MCF 10A (cell line): ENCODE results near the gene ABCC8. TPM values are rescaled to one million over a fixed set of nuclear protein-coding genes. Genes with fewer than 3 reads are reported as not detected.

ENCODE experiments used
- BruUV-seq: library from RNA; stranded (reverse); fragments of 400-500 nt; replicated peaks from 2 replicates; lab custom pipeline; 2021; lab: Mats Ljungman, UMichigan
- CTCF ChIA-PET: fragments of 300-600 bp; sonication (Branson Sonifier 250); formaldehyde crosslinking; extraction: SDS; loops from one replicate; lab custom pipeline; 2021; ENCODE audit warnings: antibody characterized with exemption, inconsistent platforms; lab: Yijun Ruan, JAX
- POLR2A ChIA-PET: fragments of 300-600, 350-650 bp; sonication (Branson Sonifier 250); formaldehyde crosslinking; extraction: SDS; loops from one replicate; lab custom pipeline; 2020; ENCODE audit warnings: antibody characterized with exemption, inconsistent platforms; lab: Yijun Ruan, JAX
- DNase-seq: peaks from one replicate; pipeline ENCODE4 v3.0.0-alpha.2; 2018; ENCODE audit not compliant: unreplicated experiment
- H3K27ac Mint-ChIP-seq: one replicate; pipeline ENCODE4 v1.8.0; 2022; ENCODE audit warnings: mild to moderate bottlenecking, low read depth, mixed read lengths; ENCODE audit not compliant: unreplicated experiment
- H3K27me3 Mint-ChIP-seq: one replicate; pipeline ENCODE4 v1.8.0; 2022; ENCODE audit warnings: mixed read lengths; ENCODE audit not compliant: insufficient read depth, unreplicated experiment
- H3K36me3 Mint-ChIP-seq: one replicate; pipeline ENCODE4 v1.8.0; 2022; ENCODE audit warnings: mild to moderate bottlenecking, moderate library complexity, mixed read lengths; ENCODE audit not compliant: insufficient read depth, unreplicated experiment
- H3K4me1 Mint-ChIP-seq: one replicate; pipeline ENCODE4 v1.8.0; 2022; ENCODE audit warnings: mixed read lengths; ENCODE audit not compliant: insufficient read depth, unreplicated experiment
- H3K4me3 Mint-ChIP-seq: one replicate; pipeline ENCODE4 v1.8.0; 2022; ENCODE audit warnings: mild to moderate bottlenecking, moderate library complexity, mixed read lengths; ENCODE audit not compliant: unreplicated experiment
- H3K9me3 Mint-ChIP-seq: one replicate; pipeline ENCODE4 v1.8.0; 2022; ENCODE audit warnings: mixed read lengths; ENCODE audit not compliant: unreplicated experiment
- intact Hi-C: fragments of 100-400 bp; cut with micrococcal nuclease; formaldehyde crosslinking; loops from 2 replicates; pipeline ENCODE4 v1.14.1; 2022
- total RNA-seq: library from RNA; stranded (reverse); gene quantifications from 2 replicates; pipeline ENCODE4 v1.2.3, GENCODE V29; 2022
- TF ChIP-seq, protein P1 (sequence below): fragments of 200-600 bp; IDR thresholded peaks from one replicate; pipeline ENCODE4 v1.8.0; 2022; ENCODE audit warnings: antibody characterized with exemption, mild to moderate bottlenecking; ENCODE audit not compliant: unreplicated experiment

ABCC8 gene
- total RNA-seq, 1 experiment from 2014 or later = not detected

DNA sequence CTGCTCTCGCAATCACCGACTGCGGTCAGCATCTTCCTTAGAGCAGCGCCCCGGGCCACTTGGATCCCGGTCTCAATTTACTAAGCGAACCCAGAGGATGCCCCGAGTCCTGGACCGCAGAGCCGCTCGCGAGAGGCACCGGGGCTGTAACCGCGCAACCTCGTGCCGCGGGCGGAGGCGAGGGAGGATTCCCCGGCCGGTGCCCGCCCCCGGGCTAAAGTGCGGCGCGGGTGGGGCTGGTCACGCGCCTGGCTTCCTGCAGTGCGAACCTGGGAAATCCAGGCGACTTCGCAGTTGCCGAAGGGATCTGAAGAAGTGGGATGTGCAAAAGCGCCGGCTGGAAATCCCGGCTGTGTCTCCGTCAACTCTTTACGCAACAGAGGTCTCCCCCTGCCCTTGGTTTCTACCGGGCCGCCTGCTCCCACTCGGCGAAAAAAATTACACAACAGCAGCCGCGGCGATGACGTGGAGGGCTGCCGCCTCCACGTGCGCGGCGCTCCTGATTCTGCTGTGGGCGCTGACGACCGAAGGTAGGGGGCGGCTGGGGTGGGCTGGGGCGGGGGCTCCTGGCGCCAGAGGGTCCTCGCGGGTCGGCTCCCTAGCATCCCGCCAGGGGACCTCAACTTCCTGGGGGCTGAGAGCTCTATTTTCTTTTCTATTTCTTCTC, 125.0 kb downstream of the ABCC8 start, which contains the start of gene NCR3LG1:
TSS of gene NCR3LG1 (plus strand) at position 291 of the 667 bp plus-strand sequence. CDS start at position 461, 170 bp downstream.
- POLR2A ChIA-PET = interaction anchor here (0.7 to 4.1 kb wide), 2 partner anchors 67 to 144 kb away, joined by 3 to 32 read pairs; partner anchors contain the start of gene PIK3C2A
- Mint-ChIP-seq H3K36me3 (peaks cover 4% of the 10 kb centered on the region), H3K4me1 (peaks cover 5% of the 10 kb centered on the region), H3K4me3 (peak within 1 kb of the TSS; percentile 75), H3K27ac (peak within 1 kb of the TSS; percentile 21), H3K27me3 (no peaks in the 10 kb centered on the region), H3K9me3 (no peaks in the 10 kb centered on the region)
- BruUV-seq = no TSS peak
- peak; percentile 58 for DNase-seq
- intact Hi-C loops = loop anchor here (5.0 kb wide), 2 partner anchors 74 to 274 kb away; partner anchors contain the start of genes NUCB2 and RPS13
- CTCF ChIA-PET = interaction anchor here (0.6 to 0.8 kb wide), 2 partner anchors 116 to 187 kb away, joined by 3 to 4 read pairs; no protein-coding TSS in a partner anchor
- TF ChIP-seq, protein P1, sequence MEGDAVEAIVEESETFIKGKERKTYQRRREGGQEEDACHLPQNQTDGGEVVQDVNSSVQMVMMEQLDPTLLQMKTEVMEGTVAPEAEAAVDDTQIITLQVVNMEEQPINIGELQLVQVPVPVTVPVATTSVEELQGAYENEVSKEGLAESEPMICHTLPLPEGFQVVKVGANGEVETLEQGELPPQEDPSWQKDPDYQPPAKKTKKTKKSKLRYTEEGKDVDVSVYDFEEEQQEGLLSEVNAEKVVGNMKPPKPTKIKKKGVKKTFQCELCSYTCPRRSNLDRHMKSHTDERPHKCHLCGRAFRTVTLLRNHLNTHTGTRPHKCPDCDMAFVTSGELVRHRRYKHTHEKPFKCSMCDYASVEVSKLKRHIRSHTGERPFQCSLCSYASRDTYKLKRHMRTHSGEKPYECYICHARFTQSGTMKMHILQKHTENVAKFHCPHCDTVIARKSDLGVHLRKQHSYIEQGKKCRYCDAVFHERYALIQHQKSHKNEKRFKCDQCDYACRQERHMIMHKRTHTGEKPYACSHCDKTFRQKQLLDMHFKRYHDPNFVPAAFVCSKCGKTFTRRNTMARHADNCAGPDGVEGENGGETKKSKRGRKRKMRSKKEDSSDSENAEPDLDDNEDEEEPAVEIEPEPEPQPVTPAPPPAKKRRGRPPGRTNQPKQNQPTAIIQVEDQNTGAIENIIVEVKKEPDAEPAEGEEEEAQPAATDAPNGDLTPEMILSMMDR = no peak

DNA sequence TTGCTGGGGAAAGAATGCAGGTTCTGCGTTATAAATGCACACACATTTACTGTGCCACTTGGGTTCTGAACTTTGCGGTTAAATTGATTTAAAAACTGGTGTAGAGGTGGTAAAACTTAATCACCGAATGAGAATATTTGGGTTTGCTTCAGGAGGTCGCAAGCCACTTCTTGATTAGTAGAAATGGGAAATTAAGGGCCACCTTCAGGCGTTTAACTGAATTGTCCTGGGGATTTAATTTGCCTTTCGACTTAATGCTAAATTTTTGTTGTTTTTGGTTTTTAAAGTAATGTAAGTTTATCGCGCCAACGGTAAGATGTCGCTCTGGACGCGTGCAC, 125.5 kb downstream of the ABCC8 start:
- H3K36me3 Mint-ChIP-seq = peaks cover 4% of the 10 kb centered on the region
- H3K27ac Mint-ChIP-seq = no peak overlapping the region
- peak overlapping the region; percentile 75 for H3K4me3 Mint-ChIP-seq
- TF ChIP-seq, protein P1 = no peak
- ChIA-PET POLR2A (no interaction called here), CTCF (interaction anchor here (0.7 kb wide), 1 partner anchor 380 kb away, joined by 3 read pairs; no protein-coding TSS in a partner anchor)
- intact Hi-C loops = loop anchor here (5.0 kb wide), 2 partner anchors 74 to 274 kb away; partner anchors contain the start of genes NUCB2 and RPS13
- peaks cover 5% of the 10 kb centered on the region for H3K4me1 Mint-ChIP-seq
- DNase-seq = no peak
- no TSS peak for BruUV-seq
- no peaks in the 10 kb centered on the region for H3K27me3 Mint-ChIP-seq
- no peaks in the 10 kb centered on the region for H3K9me3 Mint-ChIP-seq

DNA sequence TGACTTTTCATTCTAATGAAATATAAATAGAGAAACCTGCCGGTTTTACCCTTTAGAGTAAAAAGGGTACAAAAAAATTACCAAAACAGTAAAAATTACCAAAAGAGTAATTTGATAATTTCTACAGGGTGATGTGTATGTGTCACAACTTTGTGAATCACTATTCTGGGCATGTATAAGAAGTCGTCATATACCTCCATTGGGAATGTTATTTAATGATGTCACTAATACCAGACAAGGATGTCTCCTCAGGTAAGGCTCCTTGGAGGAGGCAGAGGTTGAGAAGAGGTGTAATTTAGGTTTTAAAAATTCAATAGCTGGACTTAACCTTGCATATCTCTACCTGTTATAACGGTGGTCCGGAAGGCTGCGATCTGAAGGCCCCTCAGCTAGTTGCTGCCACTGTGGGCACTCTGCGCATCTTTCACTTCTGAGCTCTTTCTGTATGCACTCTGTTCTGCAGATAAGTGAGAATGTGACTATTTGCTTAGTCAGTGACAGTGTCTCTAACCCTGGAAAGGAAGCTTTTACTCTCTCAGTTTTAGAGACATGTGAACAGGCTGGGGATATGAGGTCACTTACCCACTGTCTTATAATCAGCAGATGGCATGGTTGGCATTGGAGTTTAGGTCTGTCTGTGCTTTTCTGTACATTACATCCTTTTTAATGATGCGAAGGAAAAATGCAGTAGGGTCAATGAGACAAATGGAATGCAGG, 126.0 kb downstream of the ABCC8 start:
- Mint-ChIP-seq H3K4me3 (peak overlapping the region; percentile 75), H3K27me3 (no peaks in the 10 kb centered on the region), H3K4me1 (peaks cover 5% of the 10 kb centered on the region), H3K36me3 (peaks cover 4% of the 10 kb centered on the region), H3K9me3 (no peaks in the 10 kb centered on the region), H3K27ac (no peak overlapping the region)
- POLR2A ChIA-PET = no interaction called here
- CTCF ChIA-PET = interaction anchor here (0.5 to 0.7 kb wide), 2 partner anchors 32 to 380 kb away, joined by 3 read pairs; no protein-coding TSS in a partner anchor
- intact Hi-C loops = loop anchor here (5.0 kb wide), 2 partner anchors 73 to 273 kb away; partner anchors contain the start of genes NUCB2 and RPS13
- no peak for DNase-seq
- TF ChIP-seq, protein P1 = no peak
- no TSS peak for BruUV-seq

DNA sequence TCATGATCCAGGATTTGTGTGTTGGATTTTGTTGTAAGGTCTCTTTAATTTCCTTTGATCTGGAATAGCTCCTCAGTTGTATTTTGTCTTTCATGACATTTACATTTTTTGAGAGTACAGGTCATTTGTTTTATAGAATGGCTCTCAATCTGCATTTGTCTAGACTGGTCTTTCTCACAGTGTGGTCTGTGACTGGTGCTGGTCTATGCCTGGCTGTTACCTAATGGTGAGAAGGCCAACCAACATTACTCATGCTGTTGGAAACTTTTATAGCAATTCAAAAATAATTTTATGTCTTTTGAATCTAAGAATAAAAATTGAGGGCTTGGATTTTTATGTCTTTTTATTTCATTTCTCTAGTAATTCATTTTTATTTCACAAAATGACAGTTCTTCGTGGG, 129.0 kb downstream of the ABCC8 start:
- CTCF ChIA-PET = interaction anchor here (0.6 to 1.7 kb wide), 4 partner anchors 11 to 125 kb away, joined by 3 to 7 read pairs (median 5); no protein-coding TSS in a partner anchor

More for the DNA sequence above, 129.0 kb downstream of the ABCC8 start:
- DNase-seq = no peak
- no TSS peak for BruUV-seq
- TF ChIP-seq, protein P1 = no peak
- no peak overlapping the region for H3K4me3 Mint-ChIP-seq
- H3K4me1 Mint-ChIP-seq = no peaks in the 10 kb centered on the region
- H3K27ac Mint-ChIP-seq = peak overlapping the region; percentile 39
- POLR2A ChIA-PET = no interaction called here
- H3K36me3 Mint-ChIP-seq = peaks cover 4% of the 10 kb centered on the region
- no peaks in the 10 kb centered on the region for H3K9me3 Mint-ChIP-seq
- H3K27me3 Mint-ChIP-seq = no peaks in the 10 kb centered on the region
- intact Hi-C loops = no loop called here
